Measurements from ENCODE around the gene SGMS1.

Gene SGMS1

GRCh38 chr10:50636618-50637579 is 13.1 kb upstream of the SGMS1 start:
- DNase-seq (ENCODE audit: low read depth in 2 of 2), result no peak

- DNase-seq (ENCODE audit: low read depth in 2 of 2), result no peak
Observed at GRCh38 chr10:50635286-50635685, 11.5 kb upstream of the SGMS1 start.

- DNase-seq (ENCODE audit: low read depth in 2 of 2), result no peak
Observed at GRCh38 chr10:50634479-50634878, 10.7 kb upstream of the SGMS1 start.

DNA sequence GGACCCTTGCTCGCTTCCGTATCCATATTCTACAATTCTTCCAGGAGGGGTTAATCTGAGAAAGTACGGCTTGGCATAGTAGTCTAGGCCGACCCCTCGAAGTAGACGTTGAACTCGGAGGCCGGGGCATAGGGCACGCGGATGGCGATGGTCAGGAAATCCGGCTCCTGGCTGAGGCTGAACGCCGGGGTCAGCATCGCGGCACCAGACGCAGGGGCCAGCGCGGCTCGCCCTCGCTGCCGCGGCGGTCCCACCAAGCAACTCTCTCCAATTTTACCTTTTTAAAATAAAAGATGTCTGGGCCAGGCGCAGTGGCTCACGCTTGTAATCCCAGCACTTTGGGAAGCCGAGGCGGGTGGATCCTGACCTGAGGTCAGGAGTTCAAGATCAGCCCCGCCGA is 7.3 kb upstream of the SGMS1 start:
- DNase-seq (ENCODE audit: low read depth in 2 of 2), result no peak

GRCh38 chr10:50629495-50630122 is 5.9 kb upstream of the SGMS1 start:
- no peak for DNase-seq (ENCODE audit: low read depth in 2 of 2)

- no peak for DNase-seq (ENCODE audit: low read depth in 2 of 2)
Observed at GRCh38 chr10:50627896-50628295, 4.1 kb upstream of the SGMS1 start.

DNA sequence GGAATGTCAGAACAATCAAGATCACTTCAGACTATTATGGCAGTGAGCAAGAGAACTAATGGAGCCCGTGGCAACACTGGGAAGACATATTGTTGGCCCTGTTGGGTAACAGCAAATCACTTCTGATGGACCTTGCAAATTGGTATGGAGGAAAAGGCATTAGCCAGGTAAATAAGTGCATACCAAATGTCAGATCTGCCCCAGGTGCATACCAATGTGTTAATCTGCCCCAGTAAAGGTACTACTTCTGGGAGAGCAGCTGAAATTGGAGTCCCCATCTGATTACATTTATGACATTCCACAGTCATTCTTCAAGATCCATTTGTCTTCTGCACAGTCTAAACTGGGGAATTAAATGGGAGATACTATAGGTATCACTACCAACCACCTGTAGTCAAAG is 3.7 kb upstream of the SGMS1 start:
- no peak for DNase-seq (ENCODE audit: low read depth in 2 of 2)

DNA sequence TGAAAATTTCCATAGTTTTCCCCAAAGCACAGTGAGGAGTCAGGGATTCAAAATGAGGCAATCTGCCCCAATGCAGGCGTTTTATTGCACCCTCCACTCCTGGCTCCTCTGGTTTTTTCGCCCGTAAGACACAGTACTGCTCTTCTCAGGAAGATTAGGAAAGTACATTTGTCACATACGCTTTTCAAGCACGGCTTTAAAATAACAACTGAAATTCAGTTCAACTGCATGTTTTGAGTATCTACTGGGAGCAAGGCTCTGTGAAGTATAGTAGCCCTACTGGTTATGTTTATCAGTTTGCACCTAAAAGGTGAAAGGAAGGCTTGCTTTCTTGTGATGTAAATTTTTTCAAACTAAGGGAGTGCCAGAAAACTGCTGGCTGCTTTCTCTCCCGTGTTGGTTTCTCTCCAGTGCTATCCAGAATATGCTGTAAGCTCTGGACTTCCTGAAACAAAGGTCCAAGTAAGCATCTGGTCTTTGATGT is 1.9 kb upstream of the SGMS1 start:
- DNase-seq (ENCODE audit: low read depth in 2 of 2), result no peak

- DNase-seq (ENCODE audit: low read depth in 2 of 2), result peak; percentile 46 to 49
Observed at GRCh38 chr10:50624866-50625501, 1.2 kb upstream of the SGMS1 start.

- peak; percentile 95 to 96 for DNase-seq (ENCODE audit: low read depth in 2 of 2)
Observed at GRCh38 chr10:50624413-50624865, 683 bp upstream of the SGMS1 start.

- peak in 1 of 2 donors; percentile 51 for DNase-seq (ENCODE audit: low read depth in 2 of 2)
Observed at GRCh38 chr10:50622706-50623662, 772 bp downstream of the SGMS1 start.

- DNase-seq (ENCODE audit: low read depth in 2 of 2), result peak in 1 of 2 donors; percentile 38
Observed at GRCh38 chr10:50621968-50622705, 1.6 kb downstream of the SGMS1 start.

GRCh38 chr10:50620899-50621298 is 2.9 kb downstream of the SGMS1 start:
- DNase-seq (ENCODE audit: low read depth in 2 of 2), result no peak

- DNase-seq (ENCODE audit: low read depth in 2 of 2), result no peak
Observed at GRCh38 chr10:50619882-50620281, 3.9 kb downstream of the SGMS1 start.

DNA sequence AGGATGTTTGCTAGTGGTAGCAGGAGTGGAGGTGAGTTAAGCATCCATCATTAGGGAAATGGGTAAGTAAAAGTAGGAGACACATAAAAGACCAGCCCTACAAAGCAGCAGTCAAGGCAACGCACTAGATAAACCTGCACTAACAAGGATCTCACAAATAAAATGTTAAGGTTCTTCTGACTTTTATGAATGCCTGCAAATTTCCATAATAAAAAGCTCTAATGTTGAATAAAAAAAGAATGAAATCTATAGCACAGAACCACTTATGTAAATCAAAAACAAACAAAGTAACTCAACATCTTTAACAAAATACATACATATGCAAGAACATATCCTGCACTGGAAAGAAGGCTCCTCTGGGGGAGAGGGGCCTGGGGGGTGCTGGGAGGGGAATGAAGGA is 4.6 kb downstream of the SGMS1 start:
- no peak for DNase-seq (ENCODE audit: low read depth in 2 of 2)

- DNase-seq (ENCODE audit: low read depth in 2 of 2), result no peak
Observed at GRCh38 chr10:50618624-50619023, 5.1 kb downstream of the SGMS1 start.

GRCh38 chr10:50615658-50616057 is 8.1 kb downstream of the SGMS1 start:
- DNase-seq (ENCODE audit: low read depth in 2 of 2), result no peak

DNA sequence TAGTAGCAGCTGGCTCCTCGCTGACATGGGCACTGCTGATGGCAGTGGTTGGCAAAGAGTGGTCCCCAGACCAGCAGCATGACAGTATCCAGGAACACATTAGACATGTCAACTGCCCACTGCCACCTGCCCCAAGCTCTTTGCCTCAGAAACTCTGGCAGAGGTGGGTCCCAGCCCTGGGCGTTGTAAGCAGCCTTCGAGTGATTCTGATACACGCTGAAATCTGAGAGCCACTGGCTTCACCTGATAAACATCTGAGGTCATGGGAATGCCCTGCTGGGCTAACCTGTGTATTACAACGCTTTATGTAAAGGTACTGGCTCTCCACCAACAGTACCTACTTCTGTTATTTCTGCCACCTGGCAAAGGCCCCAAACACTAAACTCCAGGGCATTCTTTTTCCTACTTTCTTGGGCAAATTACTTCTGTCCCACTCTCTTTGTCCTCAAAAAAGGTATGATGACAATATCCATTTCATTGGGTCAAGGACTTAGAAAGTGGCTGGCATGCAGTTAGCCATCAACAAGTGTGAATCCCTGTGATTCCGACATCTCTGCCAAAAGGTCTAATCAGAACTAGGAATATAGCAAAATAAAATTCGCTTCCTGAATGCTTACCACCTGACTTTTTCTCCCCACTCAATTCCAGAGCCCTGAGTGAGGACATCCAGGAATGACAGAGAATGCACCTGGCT is 9.2 kb downstream of the SGMS1 start:
- no peak for DNase-seq (ENCODE audit: low read depth in 2 of 2)

DNA sequence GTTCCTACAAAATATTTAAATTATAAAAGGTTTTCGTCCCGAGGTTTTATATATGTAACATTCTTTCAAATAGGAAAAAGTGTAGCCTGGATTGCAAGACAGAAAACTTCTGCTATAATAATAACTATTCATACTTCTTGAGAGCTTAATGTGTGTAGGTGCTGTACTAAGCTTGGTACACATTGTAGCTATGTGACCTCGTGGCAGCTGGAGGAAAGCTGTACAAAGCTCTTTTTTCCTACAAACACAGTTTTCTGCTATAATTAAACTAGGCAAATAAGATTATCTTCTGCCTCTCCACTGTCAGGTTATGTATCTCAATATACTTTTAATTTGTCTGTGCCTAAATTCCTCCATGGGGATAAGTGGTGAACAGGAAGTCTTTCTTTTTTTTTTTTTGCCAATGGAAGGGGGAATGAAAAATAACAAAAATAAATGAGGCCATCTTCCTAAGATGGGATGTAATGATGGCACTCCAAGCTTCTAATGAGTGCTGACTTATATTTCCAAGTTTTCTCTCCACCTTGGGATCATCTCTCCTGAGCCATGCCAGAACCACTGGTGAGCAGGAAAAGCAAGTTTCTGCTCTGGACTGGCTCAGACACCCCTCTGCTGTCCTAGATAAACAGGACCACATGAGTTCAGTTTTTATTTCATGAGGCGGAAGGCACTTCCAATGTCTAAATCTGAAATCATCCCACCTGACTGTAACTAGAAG is 9.9 kb downstream of the SGMS1 start:
- no peak for DNase-seq (ENCODE audit: low read depth in 2 of 2)
